DND-41 (cell line): ENCODE results near the gene HTR3B.

Source experiments
- ATAC-seq: fragments of 200-7000 bp; cut with Tn5 transposase; 3 replicates; pipeline ENCODE4 v1.9.1; 2021; ENCODE audit warnings: low read depth; ENCODE audit not compliant: insufficient read depth
- DNase-seq: peaks from one replicate; pipeline ENCODE4 v3.0.0-alpha.2; 2020
- H2AFZ ChIP-seq: 2 replicates; pipeline ENCODE4 v1.6.0; 2012; ENCODE audit warnings: low read depth, low read length
- H3K27ac ChIP-seq: 2 replicates; pipeline ENCODE4 v1.5.1; 2012; ENCODE audit warnings: low read length, inconsistent platforms
- H3K27me3 ChIP-seq: fragments of 200-600 bp; sonication (generic); 2 replicates; pipeline ENCODE4 v1.6.0; 2012; ENCODE audit warnings: low read length, mild to moderate bottlenecking, inconsistent platforms; ENCODE audit not compliant: insufficient read depth, poor library complexity
- H3K36me3 ChIP-seq: 2 replicates; pipeline ENCODE4 v1.5.1; 2012; ENCODE audit warnings: low read length, inconsistent platforms; ENCODE audit not compliant: insufficient read depth
- H3K4me1 ChIP-seq: 2 replicates; pipeline ENCODE4 v1.5.1; 2012; ENCODE audit warnings: mild to moderate bottlenecking, low read length; ENCODE audit not compliant: insufficient read depth
- H3K4me2 ChIP-seq: 2 replicates; pipeline ENCODE4 v1.6.0; 2012; ENCODE audit warnings: mild to moderate bottlenecking, moderate library complexity, low read length, inconsistent platforms; ENCODE audit not compliant: insufficient read depth
- H3K4me3 ChIP-seq, 2 experiments: fragments of 200-600 bp in 1 of 2; shearing (Covaris generic) in 1 of 2; 2 replicates each; pipeline ENCODE4 v1.5.1; 2012 to 2016; ENCODE audit warnings: inconsistent platforms in 2 of 2, low read length in 2 of 2, mild to moderate bottlenecking in 2 of 2, low read depth in 1 of 2, moderate library complexity in 1 of 2
- H3K79me2 ChIP-seq: 2 replicates; pipeline ENCODE4 v1.6.0; 2012; ENCODE audit warnings: low read length, inconsistent platforms; ENCODE audit not compliant: insufficient read depth
- H3K9ac ChIP-seq: 2 replicates; pipeline ENCODE4 v1.6.0; 2012; ENCODE audit warnings: low read depth, mild to moderate bottlenecking, inconsistent platforms, low read length, moderate library complexity
- H3K9me3 ChIP-seq: 2 replicates; pipeline ENCODE4 v1.5.1; 2012; ENCODE audit warnings: low read length, moderate library complexity, mild to moderate bottlenecking, inconsistent platforms; ENCODE audit not compliant: insufficient read depth, severe bottlenecking
- H4K20me1 ChIP-seq: 2 replicates; pipeline ENCODE4 v1.6.0; 2012; ENCODE audit warnings: low read length; ENCODE audit not compliant: insufficient read depth
- EZH2 ChIP-seq: IDR thresholded peaks from 3 replicates; pipeline ENCODE4 v1.6.1; 2012; ENCODE audit warnings: borderline replicate concordance, low read depth, mild to moderate bottlenecking, moderate library complexity, low read length, inconsistent platforms; ENCODE audit not compliant: severe bottlenecking
- TF ChIP-seq, protein P1 (sequence below): IDR thresholded peaks from 2 replicates; pipeline ENCODE4 v1.5.1; 2012; ENCODE audit warnings: borderline replicate concordance, low read length, moderate library complexity, mild to moderate bottlenecking; ENCODE audit not compliant: poor library complexity, severe bottlenecking; ENCODE audit errors: extremely low read depth

Gene HTR3B

DNA sequence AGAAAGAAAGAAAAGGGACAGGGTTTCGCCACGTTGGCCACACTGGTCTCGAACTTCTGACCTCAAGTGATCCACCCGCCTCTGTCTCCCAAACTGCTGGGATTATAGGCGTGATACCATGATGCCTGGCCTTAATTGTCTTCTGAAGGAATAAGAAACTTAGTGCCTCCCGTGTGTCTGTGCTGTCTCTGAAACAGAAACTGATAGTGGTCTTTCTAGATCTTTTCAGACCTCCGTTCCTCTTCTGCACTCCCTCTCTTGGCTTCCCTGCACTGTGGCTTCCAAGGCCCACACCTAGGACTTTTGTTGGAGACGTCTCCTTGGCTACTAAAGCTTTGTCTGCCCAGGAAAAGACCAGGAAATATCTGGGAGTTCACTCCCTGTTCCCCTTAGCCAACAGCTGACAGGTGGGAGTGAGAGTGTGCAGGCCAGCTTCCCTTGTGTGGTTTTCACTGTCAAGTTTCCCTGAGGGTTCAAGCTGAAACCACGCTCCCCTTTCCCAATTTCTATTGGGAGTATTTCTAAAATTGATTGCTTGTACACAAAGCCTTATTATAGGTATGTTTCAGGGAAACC lies 10.1 kb upstream of the HTR3B start:
- no peak overlapping the region for H3K27ac ChIP-seq
- H2AFZ ChIP-seq = no peak overlapping the region
- no peak overlapping the region for H3K4me3 ChIP-seq

DNA sequence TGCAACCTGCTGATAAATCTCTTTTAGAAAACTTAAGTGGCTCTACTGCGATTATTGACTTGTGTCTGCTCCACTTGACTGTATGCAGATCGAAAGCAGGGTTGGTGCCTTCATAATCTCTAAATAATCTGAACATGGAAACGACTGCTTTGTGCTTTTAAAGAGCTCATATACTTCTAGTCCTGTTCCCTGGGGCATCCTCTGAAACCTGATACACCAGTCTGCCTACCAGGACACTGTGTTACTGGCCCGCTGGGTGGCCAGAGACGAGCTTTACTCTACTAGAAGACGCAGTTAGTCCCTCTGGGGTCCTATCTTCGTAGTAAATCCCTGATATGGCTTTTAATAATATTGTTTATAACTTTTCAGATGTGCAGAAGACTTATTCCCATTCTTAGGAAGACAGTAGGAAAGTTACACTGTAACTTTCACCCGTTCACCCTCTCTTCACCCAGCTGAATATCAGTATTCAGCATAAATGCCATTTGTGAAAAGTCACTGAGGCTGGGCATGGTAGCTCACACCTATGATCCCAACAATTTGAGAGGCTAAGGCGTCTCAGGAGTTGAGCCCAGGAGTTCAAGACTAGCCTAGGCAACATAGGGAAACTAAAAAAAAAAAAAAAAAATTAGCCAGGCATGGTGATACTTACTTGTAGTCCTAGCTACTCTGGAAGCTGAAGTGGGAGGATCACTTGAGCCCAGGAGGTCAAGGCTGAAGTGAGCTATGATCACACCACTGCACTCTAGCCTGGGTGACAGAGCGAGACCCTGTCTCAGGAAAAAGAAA lies 9.0 kb upstream of the HTR3B start:
- Histone ChIP-seq H3K27ac (no peak overlapping the region), H3K4me3 (no peak overlapping the region), H4K20me1 (no peaks in the 10 kb centered on the region), H3K9me3 (no peaks in the 10 kb centered on the region), H3K27me3 (peaks cover 3% of the 10 kb centered on the region), H3K79me2 (no peaks in the 10 kb centered on the region), H2AFZ (no peak overlapping the region), H3K36me3 (no peaks in the 10 kb centered on the region), H3K9ac (no peak overlapping the region), H3K4me2 (no peak overlapping the region), H3K4me1 (no peaks in the 10 kb centered on the region)
- ATAC-seq (no peak), DNase-seq (no peak)
- TF ChIP-seq, protein P1, sequence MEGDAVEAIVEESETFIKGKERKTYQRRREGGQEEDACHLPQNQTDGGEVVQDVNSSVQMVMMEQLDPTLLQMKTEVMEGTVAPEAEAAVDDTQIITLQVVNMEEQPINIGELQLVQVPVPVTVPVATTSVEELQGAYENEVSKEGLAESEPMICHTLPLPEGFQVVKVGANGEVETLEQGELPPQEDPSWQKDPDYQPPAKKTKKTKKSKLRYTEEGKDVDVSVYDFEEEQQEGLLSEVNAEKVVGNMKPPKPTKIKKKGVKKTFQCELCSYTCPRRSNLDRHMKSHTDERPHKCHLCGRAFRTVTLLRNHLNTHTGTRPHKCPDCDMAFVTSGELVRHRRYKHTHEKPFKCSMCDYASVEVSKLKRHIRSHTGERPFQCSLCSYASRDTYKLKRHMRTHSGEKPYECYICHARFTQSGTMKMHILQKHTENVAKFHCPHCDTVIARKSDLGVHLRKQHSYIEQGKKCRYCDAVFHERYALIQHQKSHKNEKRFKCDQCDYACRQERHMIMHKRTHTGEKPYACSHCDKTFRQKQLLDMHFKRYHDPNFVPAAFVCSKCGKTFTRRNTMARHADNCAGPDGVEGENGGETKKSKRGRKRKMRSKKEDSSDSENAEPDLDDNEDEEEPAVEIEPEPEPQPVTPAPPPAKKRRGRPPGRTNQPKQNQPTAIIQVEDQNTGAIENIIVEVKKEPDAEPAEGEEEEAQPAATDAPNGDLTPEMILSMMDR = no peak
- no peak for TF ChIP-seq EZH2

More for the DNA sequence above, 10.1 kb upstream of the HTR3B start:
- Histone ChIP-seq H3K4me2 (no peak overlapping the region), H3K36me3 (no peaks in the 10 kb centered on the region), H3K9me3 (no peaks in the 10 kb centered on the region), H3K27me3 (peaks cover 3% of the 10 kb centered on the region), H3K9ac (no peak overlapping the region), H3K4me1 (no peaks in the 10 kb centered on the region), H3K79me2 (no peaks in the 10 kb centered on the region), H4K20me1 (no peaks in the 10 kb centered on the region)
- DNase-seq (no peak), ATAC-seq (no peak)
- TF ChIP-seq, protein P1 = no peak
- no peak for TF ChIP-seq EZH2

DNA sequence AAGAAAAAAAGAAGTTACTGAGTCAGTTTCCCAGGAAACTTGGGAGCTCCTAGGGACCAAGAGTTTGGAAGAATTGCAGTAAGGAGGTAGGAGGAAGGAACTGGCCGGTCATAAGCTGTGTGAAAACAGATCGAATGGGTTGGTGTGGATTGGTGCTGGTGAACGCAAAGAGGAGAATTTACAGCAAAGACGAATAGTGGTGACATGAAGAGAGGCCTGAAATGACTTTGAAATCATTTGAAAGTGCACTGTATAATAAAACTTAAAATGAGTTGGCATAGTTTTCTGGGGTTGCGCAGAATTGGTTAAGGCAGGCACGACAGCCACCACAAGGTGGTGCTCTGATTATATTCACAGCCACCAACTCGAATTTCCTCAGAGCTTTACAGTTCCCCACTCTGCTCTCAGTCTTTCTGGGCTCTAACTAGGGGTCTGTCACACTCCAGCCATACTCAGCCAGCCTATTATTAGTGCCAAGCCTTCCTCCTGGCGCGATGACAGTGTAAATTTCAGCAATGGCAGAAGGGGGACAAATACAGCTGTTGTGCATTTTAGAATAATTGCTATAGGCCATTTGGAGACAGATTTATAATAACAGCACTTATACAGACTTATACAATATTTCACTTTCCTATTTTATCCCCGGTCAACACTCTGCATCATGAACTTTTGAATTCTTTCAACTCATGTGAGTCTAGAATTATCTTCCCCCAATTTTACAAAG lies 8.3 kb upstream of the HTR3B start:
- Histone ChIP-seq H3K4me1 (no peaks in the 10 kb centered on the region), H3K27me3 (peaks cover 3% of the 10 kb centered on the region), H3K4me2 (no peak overlapping the region), H3K79me2 (no peaks in the 10 kb centered on the region), H4K20me1 (no peaks in the 10 kb centered on the region), H3K9me3 (no peaks in the 10 kb centered on the region), H3K4me3 (no peak overlapping the region), H2AFZ (peak overlapping the region; percentile 39; the same call in 1 of the 2 replicates), H3K36me3 (no peaks in the 10 kb centered on the region), H3K27ac (no peak overlapping the region), H3K9ac (no peak overlapping the region)
- TF ChIP-seq, protein P1 = peak; percentile 81
- TF ChIP-seq EZH2 = no peak
- DNase-seq (peak; percentile 29), ATAC-seq (peak; percentile 72; the same call in 2 of the 3 replicates)
